Fibroblast of villous mesenchyme (primary cell): ENCODE results near the gene NOG. TPM values are rescaled to one million over a fixed set of nuclear protein-coding genes. Genes with fewer than 3 reads are reported as not detected.
A peak's percentile ranks its signal among the peaks of the same experiment; 100 is the strongest.

Experiments used
- DNase-seq: peaks from one replicate; pipeline ENCODE4 v3.0.0-alpha.2; 2010; ENCODE audit warnings: low read depth
- H3K4me3 ChIP-seq: 2 replicates; pipeline ENCODE4 v1.5.1; 2011; ENCODE audit warnings: low read depth, mild to moderate bottlenecking, low read length
- total RNA-seq: library from RNA; depleted of rRNA; stranded (reverse); fragments of >200 nt; gene quantifications from 2 replicates; pipeline ENCODE4 v1.2.3, GENCODE V29; 2012
- TF ChIP-seq, protein P1 (sequence below): IDR thresholded peaks from 2 replicates; pipeline ENCODE4 v1.5.1; 2012; ENCODE audit warnings: low read depth, mild to moderate bottlenecking, low read length; ENCODE audit not compliant: insufficient read depth

NOG gene
- total RNA-seq, 1 donor, result 2.6 TPM

GRCh38 chr17:56613131-56613530, 19.6 kb downstream of the NOG start:
- H3K4me3 ChIP-seq, result no peak overlapping the region
- DNase-seq, result no peak
- TF ChIP-seq, protein P1, sequence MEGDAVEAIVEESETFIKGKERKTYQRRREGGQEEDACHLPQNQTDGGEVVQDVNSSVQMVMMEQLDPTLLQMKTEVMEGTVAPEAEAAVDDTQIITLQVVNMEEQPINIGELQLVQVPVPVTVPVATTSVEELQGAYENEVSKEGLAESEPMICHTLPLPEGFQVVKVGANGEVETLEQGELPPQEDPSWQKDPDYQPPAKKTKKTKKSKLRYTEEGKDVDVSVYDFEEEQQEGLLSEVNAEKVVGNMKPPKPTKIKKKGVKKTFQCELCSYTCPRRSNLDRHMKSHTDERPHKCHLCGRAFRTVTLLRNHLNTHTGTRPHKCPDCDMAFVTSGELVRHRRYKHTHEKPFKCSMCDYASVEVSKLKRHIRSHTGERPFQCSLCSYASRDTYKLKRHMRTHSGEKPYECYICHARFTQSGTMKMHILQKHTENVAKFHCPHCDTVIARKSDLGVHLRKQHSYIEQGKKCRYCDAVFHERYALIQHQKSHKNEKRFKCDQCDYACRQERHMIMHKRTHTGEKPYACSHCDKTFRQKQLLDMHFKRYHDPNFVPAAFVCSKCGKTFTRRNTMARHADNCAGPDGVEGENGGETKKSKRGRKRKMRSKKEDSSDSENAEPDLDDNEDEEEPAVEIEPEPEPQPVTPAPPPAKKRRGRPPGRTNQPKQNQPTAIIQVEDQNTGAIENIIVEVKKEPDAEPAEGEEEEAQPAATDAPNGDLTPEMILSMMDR, result no peak

DNA sequence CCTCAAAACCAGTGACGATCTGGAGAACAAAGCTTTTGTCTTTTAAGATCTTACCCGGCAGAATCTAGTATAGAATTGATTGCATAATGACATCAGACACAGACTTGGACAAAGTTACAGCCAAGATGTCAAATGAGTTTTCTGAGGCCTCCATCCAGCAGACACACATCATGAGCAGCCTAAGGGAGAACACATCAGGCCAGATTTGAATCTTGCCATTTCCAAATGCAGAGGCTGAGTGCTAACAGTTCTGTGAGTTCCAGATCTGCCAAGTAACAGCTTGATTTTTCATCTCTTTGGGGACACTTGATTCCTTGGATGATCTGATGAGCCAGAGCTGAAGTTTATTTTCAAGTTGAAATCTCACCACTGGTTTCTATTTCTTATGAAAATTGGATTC, 21.0 kb downstream of the NOG start:
- TF ChIP-seq, protein P1, result no peak
- no peak for DNase-seq

DNA sequence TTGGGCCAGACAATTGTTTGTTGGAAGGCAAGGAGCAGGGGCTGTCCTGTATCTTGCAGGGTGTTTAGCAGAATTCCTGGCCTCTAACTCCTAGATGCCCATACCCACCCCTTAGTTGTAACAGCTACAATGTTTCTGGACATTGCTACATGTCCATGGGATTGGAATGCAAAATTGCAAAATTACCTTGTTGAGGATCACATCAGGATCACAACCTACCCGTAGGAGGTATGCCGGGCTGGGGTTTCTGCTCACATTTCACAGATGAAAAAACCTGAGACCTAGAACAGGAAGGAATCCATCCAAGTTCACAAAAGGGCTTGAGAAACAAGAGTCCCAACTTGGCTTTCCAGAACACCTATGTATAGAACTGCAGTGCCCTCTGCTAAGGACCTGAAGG, 22.7 kb downstream of the NOG start:
- no peak for DNase-seq
- no peak overlapping the region for H3K4me3 ChIP-seq
- TF ChIP-seq, protein P1, result no peak

More for the DNA sequence above, 21.0 kb downstream of the NOG start:
- H3K4me3 ChIP-seq, result no peak overlapping the region

DNA sequence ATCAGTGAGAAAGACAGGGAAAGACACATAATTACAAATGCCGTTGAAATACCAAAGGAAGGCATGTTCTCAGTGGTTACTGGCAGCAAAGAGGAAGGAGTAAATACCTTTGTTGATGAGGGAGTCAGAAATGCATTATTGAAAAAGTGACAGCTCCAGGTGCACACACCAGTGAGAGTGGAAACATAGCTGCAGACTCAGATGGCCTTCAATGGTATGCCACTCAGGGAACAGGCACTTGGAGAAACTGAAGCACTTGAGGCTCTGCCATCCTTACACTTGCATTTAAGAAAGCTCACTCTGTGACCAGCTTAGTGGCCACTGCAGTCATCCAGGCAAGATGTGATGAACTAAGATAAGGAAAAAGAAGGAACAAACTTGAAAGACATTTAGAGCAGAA, 29.9 kb downstream of the NOG start:
- H3K4me3 ChIP-seq, result no peak overlapping the region
- DNase-seq, result no peak
- TF ChIP-seq, protein P1, result no peak

- H3K4me3 ChIP-seq, result no peak overlapping the region
- TF ChIP-seq, protein P1, result no peak
- DNase-seq, result no peak
These were observed 30.8 kb downstream of the NOG start for GRCh38 chr17:56624309-56624708.

- TF ChIP-seq, protein P1, result no peak
- DNase-seq, result no peak
- no peak overlapping the region for H3K4me3 ChIP-seq
These were observed 31.4 kb downstream of the NOG start for GRCh38 chr17:56624912-56625311.

DNA sequence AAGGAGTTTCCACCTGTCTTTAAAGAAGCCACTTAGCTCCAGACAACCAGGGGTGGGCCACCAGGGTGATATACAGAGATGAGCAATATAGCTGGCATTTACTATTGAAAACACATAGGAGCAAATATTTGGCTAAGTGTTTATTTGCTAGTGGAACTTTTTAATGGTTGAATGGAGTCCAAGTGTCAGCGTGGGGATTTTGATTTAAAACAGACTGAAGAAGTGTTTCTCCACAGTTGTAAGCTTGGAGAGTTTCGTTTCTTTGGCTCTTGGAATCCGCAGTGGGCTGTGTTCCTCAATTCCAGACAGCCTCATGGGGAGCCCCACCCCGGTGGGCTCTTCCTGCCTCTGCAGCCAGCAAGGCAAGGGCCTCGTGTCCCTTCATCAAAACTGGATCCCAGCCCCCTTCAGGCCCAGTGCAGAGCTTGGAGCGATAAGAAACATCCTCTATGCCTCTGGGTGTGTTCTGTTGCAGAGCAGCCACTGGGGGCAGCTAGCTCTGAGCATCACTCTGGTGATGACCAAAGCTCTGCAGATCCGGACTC, 36.1 kb downstream of the NOG start:
- TF ChIP-seq, protein P1, result peak; percentile 43
- no peak overlapping the region for H3K4me3 ChIP-seq
- peak; percentile 21 for DNase-seq
